PC-3 (cell line): ENCODE measurements around the gene ANKH. TPM values are rescaled to one million over a fixed set of nuclear protein-coding genes. Genes with fewer than 3 reads are reported as not detected.

ENCODE experiments used
- ATAC-seq: fragments of 200-7000 bp; cut with Tn5 transposase; 2 replicates; pipeline ENCODE4 v1.9.1; 2020; ENCODE audit warnings: mild to moderate bottlenecking, moderate library complexity
- BruUV-seq: library from RNA; stranded (reverse); fragments of 400-500 nt; replicated peaks from 2 replicates; lab custom pipeline; 2021; lab: Mats Ljungman, UMichigan
- CTCF ChIA-PET: fragments of 300-600 bp; sonication (Branson Sonifier 250); formaldehyde crosslinking; loops from one replicate; lab custom pipeline; 2022; ENCODE audit warnings: antibody characterized with exemption; lab: Charles Lee
- POLR2A ChIA-PET: fragments of 300-600 bp; sonication (Branson Sonifier 250); formaldehyde crosslinking; loops from one replicate; lab custom pipeline; 2022; ENCODE audit warnings: antibody characterized with exemption; ENCODE audit not compliant: unreplicated experiment; lab: Charles Lee
- DNase-seq: peaks from one replicate; pipeline ENCODE4 v3.0.0-alpha.2; 2015
- H2AFZ ChIP-seq: fragments of 300-600 bp; sonication (generic); 2 replicates; pipeline ENCODE4 v1.6.0; 2016; ENCODE audit warnings: antibody characterized with exemption, low read length
- H3F3A ChIP-seq: fragments of 300-600 bp; sonication (generic); one replicate; pipeline ENCODE4 v1.6.0; 2017; ENCODE audit warnings: antibody characterized with exemption, low read length, control low read depth, mild to moderate bottlenecking; ENCODE audit not compliant: unreplicated experiment
- H3K27ac ChIP-seq: fragments of 300-600 bp; sonication (generic); 2 replicates; pipeline ENCODE4 v1.5.1; 2016; ENCODE audit warnings: mild to moderate bottlenecking, low read length
- H3K27me3 ChIP-seq: fragments of 300-600 bp; sonication (generic); 2 replicates; pipeline ENCODE4 v1.6.1; 2016; ENCODE audit warnings: low read length, mixed read lengths
- H3K36me3 ChIP-seq: fragments of 300-600 bp; sonication (generic); 2 replicates; pipeline ENCODE4 v1.6.1; 2016; ENCODE audit warnings: low read depth, mixed run types, low read length, mixed read lengths
- H3K4me1 ChIP-seq: fragments of 300-600 bp; sonication (generic); 2 replicates; pipeline ENCODE4 v1.5.1; 2016; ENCODE audit warnings: low read length; ENCODE audit not compliant: insufficient read depth
- H3K4me2 ChIP-seq: fragments of 300-600 bp; sonication (generic); 2 replicates; pipeline ENCODE4 v1.6.0; 2016; ENCODE audit warnings: low read length
- H3K4me3 ChIP-seq: fragments of 300-600 bp; sonication (generic); 2 replicates; pipeline ENCODE4 v1.5.1; 2016; ENCODE audit warnings: mild to moderate bottlenecking, low read length, mixed read lengths
- H3K79me2 ChIP-seq: fragments of 300-600 bp; sonication (generic); 2 replicates; pipeline ENCODE4 v1.6.1; 2017; ENCODE audit warnings: low read length, mixed read lengths
- H3K9ac ChIP-seq: fragments of 300-600 bp; sonication (generic); 2 replicates; pipeline ENCODE4 v1.6.0; 2016; ENCODE audit warnings: mild to moderate bottlenecking, low read length
- H3K9me2 ChIP-seq: fragments of 300-600 bp; sonication (generic); replicated peaks from 2 replicates; pipeline ENCODE4 v1.6.1; 2016; ENCODE audit warnings: mixed run types, low read length, mixed read lengths
- H3K9me3 ChIP-seq: fragments of 300-600 bp; sonication (generic); 2 replicates; pipeline ENCODE4 v1.6.1; 2016; ENCODE audit warnings: low read length, mixed read lengths
- H4K20me1 ChIP-seq: fragments of 300-600 bp; sonication (generic); 2 replicates; pipeline ENCODE4 v1.6.1; 2016; ENCODE audit warnings: low read length, mixed read lengths
- CTCF ChIP-seq: fragments of 300-600 bp; sonication (generic); conservative IDR thresholded peaks from 2 replicates; pipeline ENCODE4 v1.5.1; 2017; ENCODE audit warnings: antibody characterized with exemption, low read depth, mild to moderate bottlenecking, low read length
- EZH2 ChIP-seq: fragments of 300-600 bp; sonication (generic); IDR thresholded peaks from one replicate; pipeline ENCODE4 v1.6.1; 2017; ENCODE audit warnings: antibody characterized with exemption, mild to moderate bottlenecking, low read length; ENCODE audit not compliant: unreplicated experiment
- EZH2phosphoT487 ChIP-seq: fragments of 300-600 bp; sonication (generic); IDR thresholded peaks from 2 replicates; pipeline ENCODE4 v1.6.1; 2018; ENCODE audit warnings: mild to moderate bottlenecking, antibody characterized with exemption, low read length, borderline replicate concordance
- intact Hi-C: fragments of 100-400 bp; cut with micrococcal nuclease; formaldehyde crosslinking; loops from 2 replicates; pipeline ENCODE4 v1.9.0; 2023
- total RNA-seq: library from RNA; depleted of rRNA; stranded (reverse); fragments of >200 nt; gene quantifications from 2 replicates; pipeline ENCODE4 v1.2.3, GENCODE V29; 2014

The ANKH gene
- total RNA-seq, 1 experiment from 2014 or later, result 11.6 TPM

DNA sequence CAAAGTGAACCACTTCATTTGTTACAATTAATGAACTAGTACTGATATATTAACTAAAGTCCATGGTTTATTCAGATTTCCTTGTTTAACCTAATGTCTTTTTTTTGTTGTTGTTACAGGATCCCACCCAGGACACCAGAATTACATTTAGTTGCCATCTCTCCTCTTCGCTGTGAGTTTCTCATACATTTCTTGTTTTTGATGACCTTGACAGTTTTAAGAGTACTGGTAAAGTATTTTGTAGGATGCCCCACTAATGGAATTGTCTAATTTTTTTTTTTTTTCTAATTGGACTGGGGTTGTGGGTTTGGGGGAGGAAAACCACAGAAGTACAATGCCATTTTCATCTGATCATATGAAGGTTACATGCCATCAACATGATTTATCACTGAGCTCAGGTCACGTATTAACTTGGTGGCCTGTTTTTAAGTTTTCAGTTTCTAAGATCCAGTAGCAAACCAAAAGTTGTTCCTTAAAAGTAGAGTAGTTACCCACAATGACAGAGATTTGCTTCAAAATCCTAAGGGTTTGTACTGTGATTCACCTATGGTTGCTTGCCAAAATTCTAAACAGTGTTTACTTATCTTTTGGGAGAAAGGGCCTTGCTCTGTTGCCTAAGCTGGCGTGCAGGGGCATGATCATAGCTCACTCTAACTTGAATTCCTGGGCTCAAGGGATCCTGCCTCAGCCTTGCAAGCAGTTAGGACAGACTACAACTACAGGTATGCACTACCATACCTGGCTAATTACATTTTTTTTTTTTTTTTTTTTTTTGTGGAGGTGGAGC is 211.6 kb downstream of the ANKH start:
- no peak overlapping the region for H3K9ac ChIP-seq
- ChIA-PET CTCF (interaction anchor here (1.0 kb wide), 1 partner anchor 11 kb away, joined by 7 read pairs; no protein-coding TSS in a partner anchor), POLR2A (no interaction called here)
- H3K4me2 ChIP-seq, result peak overlapping the region; percentile 68
- peak overlapping the region; percentile 64 for H3K27ac ChIP-seq
- no peaks in the 10 kb centered on the region for H3K36me3 ChIP-seq
- DNase-seq (peak; percentile 97), ATAC-seq (peak; percentile 46)
- intact Hi-C loops, result loop anchor here (5.0 kb wide), 1 partner anchor 253 kb away; no protein-coding TSS in a partner anchor
- H3K79me2 ChIP-seq, result peaks cover 18% of the 10 kb centered on the region
- no peaks in the 10 kb centered on the region for H4K20me1 ChIP-seq
- H3K9me3 ChIP-seq, result no peaks in the 10 kb centered on the region
- no peak overlapping the region for H2AFZ ChIP-seq
- BruUV-seq, result no TSS peak
- no peaks in the 10 kb centered on the region for H3K27me3 ChIP-seq
- H3F3A ChIP-seq, result peaks cover 4% of the 10 kb centered on the region
- peaks cover 32% of the 10 kb centered on the region for H3K4me1 ChIP-seq
- no peak for TF ChIP-seq EZH2
- no peak for TF ChIP-seq CTCF
- no peak for TF ChIP-seq EZH2phosphoT487
- no peak overlapping the region; the same call in 1 of the 2 replicates for H3K4me3 ChIP-seq
- no peaks in the 10 kb centered on the region for H3K9me2 ChIP-seq

DNA sequence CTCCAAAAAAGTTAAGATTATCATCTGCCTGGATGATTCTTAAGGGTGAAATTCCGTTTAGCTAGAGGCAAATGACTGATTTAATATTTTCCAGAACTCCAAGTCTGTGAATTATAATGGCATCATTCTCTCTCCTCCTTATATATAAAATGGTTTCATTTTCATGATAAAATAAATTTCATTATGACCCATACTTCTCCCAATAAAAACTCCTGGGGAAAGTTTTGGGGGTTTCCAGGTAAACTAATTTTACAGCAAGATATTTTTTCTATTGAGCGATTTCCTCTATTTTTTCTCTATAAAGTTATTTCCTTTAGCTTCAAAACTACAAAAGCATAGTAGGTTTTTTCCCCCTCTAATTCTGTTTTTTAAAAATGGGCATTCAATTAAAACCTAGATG is 214.7 kb downstream of the ANKH start:
- H3K36me3 ChIP-seq, result no peaks in the 10 kb centered on the region
- no peaks in the 10 kb centered on the region for H4K20me1 ChIP-seq
- H3K9me2 ChIP-seq, result no peaks in the 10 kb centered on the region
- ATAC-seq, result no peak
- no peak overlapping the region for H2AFZ ChIP-seq
- no peaks in the 10 kb centered on the region for H3K27me3 ChIP-seq
- DNase-seq, result no peak
- TF ChIP-seq CTCF, result no peak
- no peak for TF ChIP-seq EZH2
- no peak for TF ChIP-seq EZH2phosphoT487
- H3F3A ChIP-seq, result peaks cover 4% of the 10 kb centered on the region
- H3K9me3 ChIP-seq, result no peaks in the 10 kb centered on the region
- POLR2A ChIA-PET, result no interaction called here
- no peaks in the 10 kb centered on the region for H3K79me2 ChIP-seq
- H3K27ac ChIP-seq, result no peak overlapping the region
- BruUV-seq, result no TSS peak
- CTCF ChIA-PET, result interaction anchor here (0.6 to 0.9 kb wide), 2 partner anchors 8 to 26 kb away, joined by 3 read pairs; no protein-coding TSS in a partner anchor
- no peak overlapping the region for H3K4me3 ChIP-seq
- intact Hi-C loops, result no loop called here
- no peak overlapping the region for H3K9ac ChIP-seq
- no peak overlapping the region for H3K4me2 ChIP-seq
- peaks cover 22% of the 10 kb centered on the region for H3K4me1 ChIP-seq

- ATAC-seq, result no peak
Observed at GRCh38 chr5:14655146-14655741, 216.3 kb downstream of the ANKH start.

More at GRCh38 chr5:14655146-14655741, 216.3 kb downstream of the ANKH start:
- Histone ChIP-seq H3K4me1 (peaks cover 10% of the 10 kb centered on the region), H3K36me3 (no peaks in the 10 kb centered on the region), H3K79me2 (no peaks in the 10 kb centered on the region), H3K4me3 (no peak overlapping the region), H3K4me2 (no peak overlapping the region), H3K27ac (no peak overlapping the region), H3K9me2 (no peaks in the 10 kb centered on the region), H3K9ac (no peak overlapping the region), H3K27me3 (no peaks in the 10 kb centered on the region), H2AFZ (no peak overlapping the region), H4K20me1 (no peaks in the 10 kb centered on the region), H3F3A (peaks cover 4% of the 10 kb centered on the region), H3K9me3 (no peaks in the 10 kb centered on the region)
- peak; percentile 14 for DNase-seq
- BruUV-seq, result no TSS peak
- POLR2A ChIA-PET, result no interaction called here
- CTCF ChIA-PET, result no interaction called here
- TF ChIP-seq EZH2phosphoT487 (no peak), EZH2 (no peak), CTCF (no peak)
- intact Hi-C loops, result no loop called here
